ENCODE results near the gene PTPRM.

The PTPRM gene

GRCh38 chr18:7749510-7749981 is 182.4 kb downstream of the PTPRM start:
- no peak for DNase-seq (ENCODE audit: extremely low read depth in 1 of 2, low read depth in 1 of 2)

GRCh38 chr18:7750095-7750663 is 183.1 kb downstream of the PTPRM start:
- DNase-seq (ENCODE audit: extremely low read depth in 1 of 2, low read depth in 1 of 2) = no peak

GRCh38 chr18:7750966-7751365 is 183.8 kb downstream of the PTPRM start:
- DNase-seq (ENCODE audit: extremely low read depth in 1 of 2, low read depth in 1 of 2) = no peak

GRCh38 chr18:7754258-7754657 is 187.1 kb downstream of the PTPRM start:
- no peak for DNase-seq (ENCODE audit: extremely low read depth in 1 of 2, low read depth in 1 of 2)

GRCh38 chr18:7754725-7755181 is 187.6 kb downstream of the PTPRM start:
- DNase-seq (ENCODE audit: extremely low read depth in 1 of 2, low read depth in 1 of 2) = no peak

- no peak for DNase-seq (ENCODE audit: extremely low read depth in 1 of 2, low read depth in 1 of 2)
These were observed 188.8 kb downstream of the PTPRM start for GRCh38 chr18:7755753-7756475.

GRCh38 chr18:7757175-7757574 is 190.1 kb downstream of the PTPRM start:
- no peak for DNase-seq (ENCODE audit: extremely low read depth in 1 of 2, low read depth in 1 of 2)

- no peak for DNase-seq (ENCODE audit: extremely low read depth in 1 of 2, low read depth in 1 of 2)
These were observed 191.6 kb downstream of the PTPRM start for GRCh38 chr18:7758764-7759163.

GRCh38 chr18:7760967-7761948 is 194.1 kb downstream of the PTPRM start:
- DNase-seq (ENCODE audit: extremely low read depth in 1 of 2, low read depth in 1 of 2) = no peak

GRCh38 chr18:7764405-7764804 is 197.3 kb downstream of the PTPRM start:
- DNase-seq (ENCODE audit: extremely low read depth in 1 of 2, low read depth in 1 of 2) = no peak

- no peak for DNase-seq (ENCODE audit: extremely low read depth in 1 of 2, low read depth in 1 of 2)
These were observed 199.2 kb downstream of the PTPRM start for GRCh38 chr18:7766346-7766745.

GRCh38 chr18:7766817-7767216 is 199.7 kb downstream of the PTPRM start:
- no peak for DNase-seq (ENCODE audit: extremely low read depth in 1 of 2, low read depth in 1 of 2)

GRCh38 chr18:7770908-7771307 is 203.8 kb downstream of the PTPRM start:
- no peak for DNase-seq (ENCODE audit: extremely low read depth in 1 of 2, low read depth in 1 of 2)

- no peak for DNase-seq (ENCODE audit: extremely low read depth in 1 of 2, low read depth in 1 of 2)
These were observed 205.4 kb downstream of the PTPRM start for GRCh38 chr18:7772510-7772888.

GRCh38 chr18:7772951-7773350 is 205.8 kb downstream of the PTPRM start:
- no peak for DNase-seq (ENCODE audit: extremely low read depth in 1 of 2, low read depth in 1 of 2)

- DNase-seq (ENCODE audit: extremely low read depth in 1 of 2, low read depth in 1 of 2) = no peak
These were observed 208.0 kb downstream of the PTPRM start for GRCh38 chr18:7775128-7775527.

- DNase-seq (ENCODE audit: extremely low read depth in 1 of 2, low read depth in 1 of 2) = no peak
These were observed 208.7 kb downstream of the PTPRM start for GRCh38 chr18:7775843-7776242.

- no peak for DNase-seq (ENCODE audit: extremely low read depth in 1 of 2, low read depth in 1 of 2)
These were observed 211.1 kb downstream of the PTPRM start for GRCh38 chr18:7778181-7778580.

GRCh38 chr18:7779211-7779610 is 212.1 kb downstream of the PTPRM start:
- no peak for DNase-seq (ENCODE audit: extremely low read depth in 1 of 2, low read depth in 1 of 2)

- DNase-seq (ENCODE audit: extremely low read depth in 1 of 2, low read depth in 1 of 2) = no peak
These were observed 217.1 kb downstream of the PTPRM start for GRCh38 chr18:7784171-7784570.

GRCh38 chr18:7786569-7786968 is 219.5 kb downstream of the PTPRM start:
- DNase-seq (ENCODE audit: extremely low read depth in 1 of 2, low read depth in 1 of 2) = no peak
